ENCODE results near the gene SUSD4. TPM values are rescaled to one million over a fixed set of nuclear protein-coding genes. Genes with fewer than 3 reads are reported as not detected.
A peak's percentile ranks its signal among the peaks of the same experiment; 100 is the strongest.

SUSD4 gene, protein sequence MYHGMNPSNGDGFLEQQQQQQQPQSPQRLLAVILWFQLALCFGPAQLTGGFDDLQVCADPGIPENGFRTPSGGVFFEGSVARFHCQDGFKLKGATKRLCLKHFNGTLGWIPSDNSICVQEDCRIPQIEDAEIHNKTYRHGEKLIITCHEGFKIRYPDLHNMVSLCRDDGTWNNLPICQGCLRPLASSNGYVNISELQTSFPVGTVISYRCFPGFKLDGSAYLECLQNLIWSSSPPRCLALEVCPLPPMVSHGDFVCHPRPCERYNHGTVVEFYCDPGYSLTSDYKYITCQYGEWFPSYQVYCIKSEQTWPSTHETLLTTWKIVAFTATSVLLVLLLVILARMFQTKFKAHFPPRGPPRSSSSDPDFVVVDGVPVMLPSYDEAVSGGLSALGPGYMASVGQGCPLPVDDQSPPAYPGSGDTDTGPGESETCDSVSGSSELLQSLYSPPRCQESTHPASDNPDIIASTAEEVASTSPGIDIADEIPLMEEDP
- 1 to 10 TPM; 2.2 to 5.3 (median 2.5) TPM for total RNA-seq

DNA sequence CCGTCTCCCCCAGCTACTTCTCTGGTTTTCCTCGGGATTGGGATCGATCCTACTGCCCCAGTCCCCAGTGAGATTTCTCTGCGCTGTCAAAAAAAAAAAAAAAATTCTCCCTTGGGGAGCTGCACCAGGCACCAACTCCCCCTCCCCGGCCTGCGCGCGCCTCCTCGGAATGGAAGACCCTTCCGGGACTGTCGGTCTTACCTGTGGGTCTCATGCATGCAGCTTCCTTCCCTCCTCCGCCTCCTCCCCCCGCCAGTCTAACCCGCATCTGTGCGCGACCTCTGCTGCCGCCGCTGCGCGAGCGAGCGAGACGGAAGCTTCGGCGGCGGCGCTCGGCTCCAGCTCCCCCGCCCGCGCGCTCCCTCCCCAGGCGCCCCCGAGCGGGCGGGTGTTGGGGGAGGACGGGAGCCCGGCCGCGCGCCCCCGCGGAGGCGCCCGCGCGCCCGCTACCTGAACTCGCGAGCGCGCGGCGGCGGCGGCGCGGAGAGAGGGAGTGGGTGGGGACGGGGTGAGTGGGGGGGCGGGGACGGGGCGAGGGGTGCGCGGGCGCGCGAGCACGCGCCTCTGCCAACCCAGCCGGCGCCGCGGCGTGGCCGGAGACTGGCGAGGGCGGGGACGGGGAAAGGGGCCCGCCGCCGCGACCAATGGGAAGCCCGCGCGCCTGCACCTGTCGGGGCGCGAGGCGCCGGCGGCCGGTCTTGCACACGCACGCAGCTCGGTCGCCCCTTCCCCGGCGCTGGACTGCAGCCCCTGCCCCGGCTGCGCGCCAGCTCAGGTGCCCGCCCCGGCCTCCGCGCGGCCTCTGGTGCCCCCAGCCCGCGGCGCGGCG, at the start of gene SUSD4:
SUSD4 (minus strand) TSS at position 321 of the 829 bp plus-strand sequence. CDS start 751 bp downstream, outside the sequence.
- H3K36me3 ChIP-seq, result no peaks in the 10 kb centered on the region
- peak; percentile 78 for ATAC-seq
- no peaks in the 10 kb centered on the region for H3K9me3 ChIP-seq
- TF ChIP-seq POLR2A (IDR thresholded peaks at IDR 0.05) (no peak), EP300 (IDR thresholded peaks at IDR 0.05) (no peak), POLR2AphosphoS5 (IDR thresholded peaks at IDR 0.05) (no peak)
- TF ChIP-seq, protein P1, sequence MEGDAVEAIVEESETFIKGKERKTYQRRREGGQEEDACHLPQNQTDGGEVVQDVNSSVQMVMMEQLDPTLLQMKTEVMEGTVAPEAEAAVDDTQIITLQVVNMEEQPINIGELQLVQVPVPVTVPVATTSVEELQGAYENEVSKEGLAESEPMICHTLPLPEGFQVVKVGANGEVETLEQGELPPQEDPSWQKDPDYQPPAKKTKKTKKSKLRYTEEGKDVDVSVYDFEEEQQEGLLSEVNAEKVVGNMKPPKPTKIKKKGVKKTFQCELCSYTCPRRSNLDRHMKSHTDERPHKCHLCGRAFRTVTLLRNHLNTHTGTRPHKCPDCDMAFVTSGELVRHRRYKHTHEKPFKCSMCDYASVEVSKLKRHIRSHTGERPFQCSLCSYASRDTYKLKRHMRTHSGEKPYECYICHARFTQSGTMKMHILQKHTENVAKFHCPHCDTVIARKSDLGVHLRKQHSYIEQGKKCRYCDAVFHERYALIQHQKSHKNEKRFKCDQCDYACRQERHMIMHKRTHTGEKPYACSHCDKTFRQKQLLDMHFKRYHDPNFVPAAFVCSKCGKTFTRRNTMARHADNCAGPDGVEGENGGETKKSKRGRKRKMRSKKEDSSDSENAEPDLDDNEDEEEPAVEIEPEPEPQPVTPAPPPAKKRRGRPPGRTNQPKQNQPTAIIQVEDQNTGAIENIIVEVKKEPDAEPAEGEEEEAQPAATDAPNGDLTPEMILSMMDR (IDR thresholded peaks at IDR 0.05), result no peak
- 0% methylated on average over 3 to 14 of the region's 111 CpGs for WGBS, 2 donors (ENCODE audit: low coverage in 1 of 2)
- peak within 1 kb of the TSS in 3 of 4 donors; percentile 27 to 62 (median 54) for H3K27ac ChIP-seq
- peaks cover 10% of the 10 kb centered on the region for H3K27me3 ChIP-seq
- H3K4me1 ChIP-seq, result peaks cover 0 to 32% (median 12%) of the 10 kb centered on the region in 3 donors
- peak within 1 kb of the TSS; percentile 37 to 65 for H3K4me3 ChIP-seq

GRCh38 chr1:223413216-223413615, 49.2 kb upstream of the SUSD4 start:
- Histone ChIP-seq H3K27me3 (no peaks in the 10 kb centered on the region), H3K36me3 (no peaks in the 10 kb centered on the region), H3K4me3 (no peak overlapping the region), H3K9me3 (no peaks in the 10 kb centered on the region), H3K4me1 (no peaks in the 10 kb centered on the region), H3K27ac (no peak overlapping the region)
- 68 to 71% methylated on average over 2 of the region's 2 CpGs for WGBS, 2 donors (ENCODE audit: low coverage in 1 of 2)
- TF ChIP-seq POLR2AphosphoS5 (IDR thresholded peaks at IDR 0.05), result no peak
- no peak for TF ChIP-seq EP300 (IDR thresholded peaks at IDR 0.05)
- no peak for TF ChIP-seq POLR2A (IDR thresholded peaks at IDR 0.05)
- ATAC-seq, result no peak

- Histone ChIP-seq H3K4me1 (no peaks in the 10 kb centered on the region), H3K27me3 (no peaks in the 10 kb centered on the region), H3K4me3 (no peak overlapping the region), H3K36me3 (no peaks in the 10 kb centered on the region), H3K27ac (no peak overlapping the region), H3K9me3 (no peaks in the 10 kb centered on the region)
- ATAC-seq, result no peak
- TF ChIP-seq POLR2A (IDR thresholded peaks at IDR 0.05), result no peak
- TF ChIP-seq POLR2AphosphoS5 (IDR thresholded peaks at IDR 0.05), result no peak
- TF ChIP-seq, protein P1 (IDR thresholded peaks at IDR 0.05), result no peak
- TF ChIP-seq EP300 (IDR thresholded peaks at IDR 0.05), result no peak
These were observed 47.7 kb upstream of the SUSD4 start for GRCh38 chr1:223411710-223412109.

- H3K36me3 ChIP-seq, result no peaks in the 10 kb centered on the region
- no peaks in the 10 kb centered on the region for H3K27me3 ChIP-seq
- H3K4me3 ChIP-seq, result no peak overlapping the region
- 24 to 33% methylated on average over 1 to 2 of the region's 2 CpGs for WGBS, 2 donors (ENCODE audit: low coverage in 1 of 2)
- ATAC-seq, result no peak
- no peaks in the 10 kb centered on the region for H3K4me1 ChIP-seq
- H3K27ac ChIP-seq, result no peak overlapping the region
- TF ChIP-seq POLR2AphosphoS5 (IDR thresholded peaks at IDR 0.05) (no peak), POLR2A (IDR thresholded peaks at IDR 0.05) (no peak), EP300 (IDR thresholded peaks at IDR 0.05) (no peak)
- TF ChIP-seq, protein P1 (IDR thresholded peaks at IDR 0.05), result no peak
- H3K9me3 ChIP-seq, result no peaks in the 10 kb centered on the region
These were observed 47.3 kb upstream of the SUSD4 start for GRCh38 chr1:223411309-223411708.

DNA sequence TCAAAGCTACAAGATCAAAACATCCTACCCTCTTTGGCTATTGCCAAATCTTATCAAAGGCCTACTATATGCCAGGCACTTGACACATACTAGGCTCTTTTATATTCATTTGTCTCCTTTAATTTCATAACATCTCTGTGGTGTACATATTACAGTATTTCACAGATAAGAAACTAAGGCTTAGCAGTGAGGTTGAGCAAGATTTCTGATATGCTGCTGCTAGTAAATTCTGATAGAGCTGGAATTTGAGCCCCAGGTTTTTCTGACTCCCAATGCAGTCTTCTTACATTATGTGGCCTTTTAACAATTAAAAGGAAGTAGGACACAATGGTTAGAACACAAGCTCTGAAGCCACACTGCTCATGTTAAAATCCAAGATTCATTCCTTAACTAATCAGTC, 46.1 kb upstream of the SUSD4 start:
- Histone ChIP-seq H3K4me3 (no peak overlapping the region), H3K36me3 (no peaks in the 10 kb centered on the region), H3K4me1 (no peaks in the 10 kb centered on the region), H3K9me3 (no peaks in the 10 kb centered on the region), H3K27me3 (no peaks in the 10 kb centered on the region), H3K27ac (no peak overlapping the region)
- TF ChIP-seq POLR2A (IDR thresholded peaks at IDR 0.05) (no peak), EP300 (IDR thresholded peaks at IDR 0.05) (no peak)
- TF ChIP-seq, protein P1 (IDR thresholded peaks at IDR 0.05), result no peak
- ATAC-seq, result no peak

Data from gastroesophageal sphincter (tissue), 4 donors.